Suprapubic skin (tissue), 4 donors: ENCODE results near the gene GNAI3. TPM values are rescaled to one million over a fixed set of nuclear protein-coding genes. Genes with fewer than 3 reads are reported as not detected.

Source experiments
- DNase-seq, 2 donors: peaks; one replicate each; pipeline ENCODE4 v3.0.0-alpha.2; 2019; ENCODE audit warnings: low spot score in 2 of 2
- H3K27ac ChIP-seq: fragments of 200-600 bp; sonication (generic); one replicate; pipeline ENCODE4 v1.5.1; 2019
- H3K27me3 ChIP-seq: fragments of 200-600 bp; sonication (generic); one replicate; pipeline ENCODE4 v1.5.1; 2019
- H3K36me3 ChIP-seq: fragments of 200-600 bp; sonication (generic); one replicate; pipeline ENCODE4 v1.5.1; 2019
- H3K4me1 ChIP-seq: fragments of 200-600 bp; sonication (generic); one replicate; pipeline ENCODE4 v1.5.1; 2019
- H3K4me3 ChIP-seq: fragments of 200-600 bp; sonication (generic); one replicate; pipeline ENCODE4 v1.5.1; 2019; ENCODE audit warnings: mild to moderate bottlenecking
- H3K9me3 ChIP-seq: fragments of 200-600 bp; sonication (generic); one replicate; pipeline ENCODE4 v1.5.1; 2019
- EP300 ChIP-seq: sonication (generic); formaldehyde crosslinking; IDR thresholded peaks from one replicate; pipeline ENCODE4 v1.6.1; 2017; ENCODE audit warnings: antibody characterized with exemption
- POLR2A ChIP-seq, 2 donors: fragments of 450-650 bp; IDR thresholded peaks; one replicate each; pipeline ENCODE4 v1.6.1; 2017; ENCODE audit warnings: antibody characterized with exemption in 2 of 2, mild to moderate bottlenecking in 2 of 2, moderate library complexity in 2 of 2
- POLR2AphosphoS5 ChIP-seq, 3 donors: sonication (generic); formaldehyde crosslinking; IDR thresholded peaks; one replicate each; pipeline ENCODE4 v1.6.1; 2017; ENCODE audit warnings: antibody characterized with exemption in 3 of 3
- WGBS: methylation state at CpG from one replicate; pipeline ENCODE4 v1.1.5; 2018; 5-methylcytosine and 5-hydroxymethylcytosine counted together
- total RNA-seq, 4 donors: library from RNA; depleted of rRNA; stranded (reverse); fragments of >200 nt; gene quantifications; one replicate each; pipeline ENCODE4 v1.1.0, GENCODE V29; 2016
- TF ChIP-seq, protein P1 (sequence below), 2 donors: fragments of 200-600 bp in 1 of 2; fragments of 450-650 bp in 1 of 2; sonication (generic) in 1 of 2; IDR thresholded peaks; one replicate each; pipeline ENCODE4 v1.5.1; 2016 to 2019; ENCODE audit warnings: antibody characterized with exemption in 2 of 2, mild to moderate bottlenecking in 1 of 2, moderate library complexity in 1 of 2

The GNAI3 gene
- total RNA-seq, 4 donors from 2014 or later: 6.7 to 11.1 (median 9.5) TPM

DNA sequence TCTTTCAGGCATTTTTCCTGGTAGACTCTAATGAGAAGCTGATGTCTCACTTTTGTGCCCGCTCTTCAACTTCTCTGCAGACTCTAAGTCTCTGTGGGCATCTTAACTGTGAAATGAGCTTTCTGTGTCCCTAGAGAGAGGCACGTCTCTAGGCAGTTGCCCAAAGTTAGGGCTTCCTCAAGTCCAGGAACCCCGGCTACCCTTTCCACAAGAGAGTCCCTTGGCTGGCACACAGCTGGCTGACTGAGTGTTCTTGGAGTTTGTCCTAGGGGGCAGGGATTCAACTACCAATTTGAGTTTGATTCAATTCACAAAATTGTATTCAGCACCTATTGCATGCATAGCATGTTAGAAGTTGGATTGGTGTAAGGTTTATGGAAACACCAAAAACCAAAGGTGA is 7.3 kb upstream of the GNAI3 start:
- Histone ChIP-seq H3K36me3 (no peaks in the 10 kb centered on the region), H3K4me1 (peaks cover 6% of the 10 kb centered on the region), H3K4me3 (no peak overlapping the region), H3K27me3 (no peaks in the 10 kb centered on the region), H3K27ac (no peak overlapping the region), H3K9me3 (no peaks in the 10 kb centered on the region)
- no peak for DNase-seq
- WGBS: 79% methylated on average over 3 of the region's 3 CpGs
- TF ChIP-seq EP300 (no peak), POLR2AphosphoS5 (IDR thresholded peaks at IDR 0.05) (no peak), POLR2A (IDR thresholded peaks at IDR 0.05) (no peak)
- TF ChIP-seq, protein P1, sequence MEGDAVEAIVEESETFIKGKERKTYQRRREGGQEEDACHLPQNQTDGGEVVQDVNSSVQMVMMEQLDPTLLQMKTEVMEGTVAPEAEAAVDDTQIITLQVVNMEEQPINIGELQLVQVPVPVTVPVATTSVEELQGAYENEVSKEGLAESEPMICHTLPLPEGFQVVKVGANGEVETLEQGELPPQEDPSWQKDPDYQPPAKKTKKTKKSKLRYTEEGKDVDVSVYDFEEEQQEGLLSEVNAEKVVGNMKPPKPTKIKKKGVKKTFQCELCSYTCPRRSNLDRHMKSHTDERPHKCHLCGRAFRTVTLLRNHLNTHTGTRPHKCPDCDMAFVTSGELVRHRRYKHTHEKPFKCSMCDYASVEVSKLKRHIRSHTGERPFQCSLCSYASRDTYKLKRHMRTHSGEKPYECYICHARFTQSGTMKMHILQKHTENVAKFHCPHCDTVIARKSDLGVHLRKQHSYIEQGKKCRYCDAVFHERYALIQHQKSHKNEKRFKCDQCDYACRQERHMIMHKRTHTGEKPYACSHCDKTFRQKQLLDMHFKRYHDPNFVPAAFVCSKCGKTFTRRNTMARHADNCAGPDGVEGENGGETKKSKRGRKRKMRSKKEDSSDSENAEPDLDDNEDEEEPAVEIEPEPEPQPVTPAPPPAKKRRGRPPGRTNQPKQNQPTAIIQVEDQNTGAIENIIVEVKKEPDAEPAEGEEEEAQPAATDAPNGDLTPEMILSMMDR (IDR thresholded peaks at IDR 0.05): no peak

DNA sequence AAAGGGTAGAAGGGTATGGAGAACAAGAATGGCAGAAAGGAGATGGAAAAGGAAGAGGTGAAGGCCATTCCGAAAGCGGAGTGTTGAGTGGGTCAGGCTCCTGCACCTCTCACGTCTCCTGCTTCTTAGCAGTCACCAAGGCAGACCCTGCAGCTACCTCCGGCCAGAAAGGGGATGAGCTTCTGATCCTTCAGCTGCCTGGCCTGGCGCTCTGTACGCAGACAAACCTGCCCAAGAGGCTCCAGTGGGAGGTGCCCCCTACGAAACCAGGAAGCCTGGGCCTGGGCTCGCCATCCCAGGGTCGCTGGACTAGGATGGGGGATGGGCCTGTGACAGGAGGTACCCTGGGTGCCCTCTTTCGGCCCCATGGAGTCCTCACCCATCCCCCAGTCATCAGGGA is 5.8 kb upstream of the GNAI3 start:
- H3K9me3 ChIP-seq: no peaks in the 10 kb centered on the region
- no peaks in the 10 kb centered on the region for H3K36me3 ChIP-seq
- H3K4me1 ChIP-seq: peaks cover 20% of the 10 kb centered on the region
- 81% methylated on average over 8 of the region's 10 CpGs for WGBS
- TF ChIP-seq POLR2A (IDR thresholded peaks at IDR 0.05) (no peak), POLR2AphosphoS5 (IDR thresholded peaks at IDR 0.05) (no peak), EP300 (no peak)
- TF ChIP-seq, protein P1 (IDR thresholded peaks at IDR 0.05): no peak
- no peak overlapping the region for H3K27ac ChIP-seq
- no peak overlapping the region for H3K4me3 ChIP-seq
- DNase-seq: no peak
- H3K27me3 ChIP-seq: no peaks in the 10 kb centered on the region

DNA sequence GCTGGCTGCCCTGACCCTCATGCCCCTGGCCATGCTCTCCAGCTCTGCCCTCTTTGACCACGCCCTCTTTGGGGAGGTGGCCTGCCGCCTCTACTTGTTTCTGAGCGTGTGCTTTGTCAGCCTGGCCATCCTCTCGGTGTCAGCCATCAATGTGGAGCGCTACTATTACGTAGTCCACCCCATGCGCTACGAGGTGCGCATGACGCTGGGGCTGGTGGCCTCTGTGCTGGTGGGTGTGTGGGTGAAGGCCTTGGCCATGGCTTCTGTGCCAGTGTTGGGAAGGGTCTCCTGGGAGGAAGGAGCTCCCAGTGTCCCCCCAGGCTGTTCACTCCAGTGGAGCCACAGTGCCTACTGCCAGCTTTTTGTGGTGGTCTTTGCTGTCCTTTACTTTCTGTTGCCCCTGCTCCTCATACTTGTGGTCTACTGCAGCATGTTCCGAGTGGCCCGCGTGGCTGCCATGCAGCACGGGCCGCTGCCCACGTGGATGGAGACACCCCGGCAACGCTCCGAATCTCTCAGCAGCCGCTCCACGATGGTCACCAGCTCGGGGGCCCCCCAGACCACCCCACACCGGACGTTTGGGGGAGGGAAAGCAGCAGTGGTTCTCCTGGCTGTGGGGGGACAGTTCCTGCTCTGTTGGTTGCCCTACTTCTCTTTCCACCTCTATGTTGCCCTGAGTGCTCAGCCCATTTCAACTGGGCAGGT is 5.0 kb upstream of the GNAI3 start:
- Histone ChIP-seq H3K27ac (no peak overlapping the region), H3K4me3 (no peak overlapping the region), H3K9me3 (no peaks in the 10 kb centered on the region), H3K36me3 (no peaks in the 10 kb centered on the region), H3K4me1 (peaks cover 23% of the 10 kb centered on the region), H3K27me3 (no peaks in the 10 kb centered on the region)
- TF ChIP-seq EP300 (no peak), POLR2A (IDR thresholded peaks at IDR 0.05) (no peak), POLR2AphosphoS5 (IDR thresholded peaks at IDR 0.05) (no peak)
- TF ChIP-seq, protein P1 (IDR thresholded peaks at IDR 0.05): no peak
- WGBS: 85% methylated on average over 24 of the region's 24 CpGs
- DNase-seq: no peak

DNA sequence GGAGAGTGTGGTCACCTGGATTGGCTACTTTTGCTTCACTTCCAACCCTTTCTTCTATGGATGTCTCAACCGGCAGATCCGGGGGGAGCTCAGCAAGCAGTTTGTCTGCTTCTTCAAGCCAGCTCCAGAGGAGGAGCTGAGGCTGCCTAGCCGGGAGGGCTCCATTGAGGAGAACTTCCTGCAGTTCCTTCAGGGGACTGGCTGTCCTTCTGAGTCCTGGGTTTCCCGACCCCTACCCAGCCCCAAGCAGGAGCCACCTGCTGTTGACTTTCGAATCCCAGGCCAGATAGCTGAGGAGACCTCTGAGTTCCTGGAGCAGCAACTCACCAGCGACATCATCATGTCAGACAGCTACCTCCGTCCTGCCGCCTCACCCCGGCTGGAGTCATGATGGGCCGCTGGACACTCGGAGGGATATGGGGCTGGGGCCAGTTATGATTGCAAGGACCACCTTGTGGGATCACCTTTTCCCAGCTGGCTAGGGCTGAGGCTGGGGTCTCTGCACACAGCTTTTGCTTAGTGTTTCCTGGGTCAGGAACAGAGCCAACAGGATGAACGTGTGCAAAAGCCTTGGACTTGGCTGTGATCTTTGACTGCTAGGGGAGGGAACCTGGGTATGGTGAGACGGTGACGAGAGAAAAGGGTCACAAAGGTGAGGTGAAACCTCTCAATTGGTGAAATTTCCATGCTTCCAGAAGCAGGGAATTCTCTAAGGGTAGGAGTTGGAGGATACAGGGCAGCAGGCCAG is 4.3 kb upstream of the GNAI3 start:
- no peak for DNase-seq
- TF ChIP-seq POLR2A (IDR thresholded peaks at IDR 0.05): no peak
- TF ChIP-seq, protein P1 (IDR thresholded peaks at IDR 0.05): no peak
- no peak for TF ChIP-seq POLR2AphosphoS5 (IDR thresholded peaks at IDR 0.05)
- TF ChIP-seq EP300: no peak
- Histone ChIP-seq H3K36me3 (no peaks in the 10 kb centered on the region), H3K9me3 (no peaks in the 10 kb centered on the region), H3K4me1 (peaks cover 25% of the 10 kb centered on the region), H3K27ac (no peak overlapping the region), H3K4me3 (no peak overlapping the region), H3K27me3 (no peaks in the 10 kb centered on the region)
- 80% methylated on average over 13 of the region's 14 CpGs for WGBS
